ENCODE measurements around the gene DRGX. TPM values are rescaled to one million over a fixed set of nuclear protein-coding genes. Genes with fewer than 3 reads are reported as not detected.

Gene DRGX
- total and polyA plus RNA-seq, 2 of the 13 experiments (the other 11 are each of a cell fraction or from before 2014, with no cell fraction given): not detected

- TF ChIP-seq PAXIP1 (CRISPR knock-in tag; conservative IDR thresholded peaks at IDR 0.05): peak; percentile 38; the same call in 1 of the 2 replicates
- TF ChIP-seq MBNL3 (CRISPR knock-in tag; conservative IDR thresholded peaks at IDR 0.05): no peak
- peak; percentile 67 for TF ChIP-seq AHDC1 (CRISPR knock-in tag; IDR thresholded peaks at IDR 0.05; ENCODE audit: borderline replicate concordance)
- no peak for TF ChIP-seq IRF9 (CRISPR knock-in tag; IDR thresholded peaks at IDR 0.05; ENCODE audit: borderline replicate concordance)
- TF ChIP-seq ZNF331 (CRISPR knock-in tag; IDR thresholded peaks at IDR 0.05): peak; percentile 40; the same call in 1 of the 2 replicates
- TF ChIP-seq ETV5 (CRISPR knock-in tag; IDR thresholded peaks at IDR 0.05; ENCODE audit: borderline replicate concordance): no peak
- TF ChIP-seq IKZF5 (CRISPR knock-in tag; IDR thresholded peaks at IDR 0.05): no peak
- no peak for TF ChIP-seq MLLT10 (CRISPR knock-in tag; IDR thresholded peaks at IDR 0.05)
- TF ChIP-seq MBD4 (IDR thresholded peaks at IDR 0.05; ENCODE audit: borderline replicate concordance, low read length): no peak
- TF ChIP-seq NFIB (CRISPR knock-in tag; IDR thresholded peaks at IDR 0.05; ENCODE audit: borderline replicate concordance): no peak
- 0 out of 2 replicates have a peak, but pooled peaks have one; percentile 36 for TF ChIP-seq ZNF878 (CRISPR knock-in tag; IDR thresholded peaks at IDR 0.05)
- no peak for TF ChIP-seq HDAC6 (IDR thresholded peaks at IDR 0.05; ENCODE audit: low read depth, low read length)
- no peak for TF ChIP-seq ZSCAN21 (CRISPR knock-in tag; IDR thresholded peaks at IDR 0.05; ENCODE audit: borderline replicate concordance)
- peak; percentile 88 for TF ChIP-seq ZNF644 (CRISPR knock-in tag; IDR thresholded peaks at IDR 0.05; ENCODE audit: low read depth)
- no peak for TF ChIP-seq PHF8 (CRISPR knock-in tag; IDR thresholded peaks at IDR 0.05)
- no peak for TF ChIP-seq YY1 (IDR thresholded peaks at IDR 0.05; ENCODE audit: insufficient read depth, insufficient replicate concordance, low read depth, low read length)
- TF ChIP-seq DNMT3B (CRISPR knock-in tag; conservative IDR thresholded peaks at IDR 0.05): no peak
- TF ChIP-seq ZNF431 (CRISPR knock-in tag; IDR thresholded peaks at IDR 0.05; ENCODE audit: borderline replicate concordance, low read depth): no peak
Measured at GRCh38 chr10:49362596-49363260, 33.2 kb downstream of the DRGX start (continued).

Measured in HepG2 (cell line).